OCI-LY3 (cell line): ENCODE measurements around the gene ABCF1.

Experiments
- H2AFZ ChIP-seq: fragments of 200-600, 300-600 bp; shearing (Covaris generic); 2 replicates; pipeline ENCODE4 v1.6.0; 2014; ENCODE audit warnings: antibody characterized with exemption, low read depth, low read length
- H3K27ac ChIP-seq: fragments of 200-600, 300-600 bp; sonication (generic); 2 replicates; pipeline ENCODE4 v1.5.1; 2014; ENCODE audit warnings: mild to moderate bottlenecking, low read length, moderate library complexity, mixed read lengths
- H3K27me3 ChIP-seq: fragments of 200-600, 300-600 bp; sonication (generic); 2 replicates; pipeline ENCODE4 v1.6.1; 2014; ENCODE audit warnings: low read depth, low read length, mixed read lengths
- H3K36me3 ChIP-seq: fragments of 200-600, 300-600 bp; sonication (generic); replicated peaks from 2 replicates; pipeline ENCODE3; 2014; ENCODE audit warnings: low read depth, low read length, mixed read lengths
- H3K4me1 ChIP-seq: fragments of 300-600, 200-600 bp; sonication (generic); 2 replicates; pipeline ENCODE4 v1.6.1; 2014; ENCODE audit warnings: low read length, mixed read lengths
- H3K4me2 ChIP-seq: fragments of 200-600, 300-600 bp; sonication (generic); 2 replicates; pipeline ENCODE4 v1.6.1; 2014; ENCODE audit warnings: low read length, mixed read lengths
- H3K4me3 ChIP-seq: fragments of 300-600, 200-600 bp; sonication (generic); 2 replicates; pipeline ENCODE4 v1.5.1; 2014; ENCODE audit warnings: antibody characterized with exemption, mild to moderate bottlenecking, low read length, moderate library complexity
- H3K79me2 ChIP-seq: fragments of 300-600, 200-600 bp; shearing (Covaris generic); 2 replicates; pipeline ENCODE4 v1.6.1; 2014; ENCODE audit warnings: mild to moderate bottlenecking, low read length, mixed read lengths
- H3K9ac ChIP-seq: fragments of 300-600, 200-600 bp; shearing (Covaris generic); 2 replicates; pipeline ENCODE4 v1.6.0; 2014; ENCODE audit warnings: mild to moderate bottlenecking, low read length, moderate library complexity
- H3K9me3 ChIP-seq: fragments of 200-600, 300-600 bp; shearing (Covaris generic); 2 replicates; pipeline ENCODE4 v1.6.1; 2014; ENCODE audit warnings: low read length, mixed read lengths; ENCODE audit not compliant: insufficient read depth
- H4K20me1 ChIP-seq: fragments of 200-600, 300-600 bp; sonication (generic); 2 replicates; pipeline ENCODE4 v1.6.1; 2016; ENCODE audit warnings: low read length, mixed read lengths; ENCODE audit not compliant: insufficient read depth
- CTCF ChIP-seq: fragments of 200-600, 300-600 bp; sonication (generic); IDR thresholded peaks from 2 replicates; pipeline ENCODE4 v1.5.1; 2014; ENCODE audit warnings: antibody characterized with exemption, low read length, low read depth
- EZH2phosphoT487 ChIP-seq: fragments of 200-600 bp; shearing (Covaris generic); IDR thresholded peaks from 2 replicates; pipeline ENCODE4 v1.6.1; 2018; ENCODE audit warnings: antibody characterized with exemption, mixed run types, low read depth

ABCF1 gene

GRCh38 chr6:30612213-30612612, 41.0 kb downstream of the ABCF1 start:
- Histone ChIP-seq H3K9ac (no peak overlapping the region), H3K27me3 (no peaks in the 10 kb centered on the region), H3K4me1 (peaks cover 20% of the 10 kb centered on the region), H3K9me3 (no peaks in the 10 kb centered on the region), H4K20me1 (peaks cover 23% of the 10 kb centered on the region), H3K79me2 (peaks cover 63% of the 10 kb centered on the region), H3K27ac (no peak overlapping the region), H2AFZ (no peak overlapping the region), H3K36me3 (peaks cover 75% of the 10 kb centered on the region), H3K4me2 (no peak overlapping the region), H3K4me3 (no peak overlapping the region)
- TF ChIP-seq EZH2phosphoT487, result no peak
- peak; percentile 9; the same call in 1 of the 2 replicates for TF ChIP-seq CTCF

- Histone ChIP-seq H4K20me1 (peaks cover 23% of the 10 kb centered on the region), H3K36me3 (peaks cover 70% of the 10 kb centered on the region), H3K9ac (no peak overlapping the region), H2AFZ (no peak overlapping the region), H3K79me2 (peaks cover 64% of the 10 kb centered on the region), H3K4me3 (no peak overlapping the region), H3K9me3 (no peaks in the 10 kb centered on the region), H3K27me3 (no peaks in the 10 kb centered on the region), H3K4me2 (no peak overlapping the region), H3K27ac (0 out of 2 replicates have a peak overlapping the region, but pooled peaks have one; percentile 87), H3K4me1 (peaks cover 20% of the 10 kb centered on the region)
- TF ChIP-seq CTCF (no peak), EZH2phosphoT487 (no peak)
Measured at GRCh38 chr6:30612687-30613248, 41.5 kb downstream of the ABCF1 start.

GRCh38 chr6:30613251-30614043, 42.2 kb downstream of the ABCF1 start:
- no peaks in the 10 kb centered on the region for H3K27me3 ChIP-seq
- H3K4me1 ChIP-seq, result peaks cover 21% of the 10 kb centered on the region
- 0 out of 2 replicates have a peak overlapping the region, but pooled peaks have one; percentile 100 for H3K9ac ChIP-seq
- peak overlapping the region; percentile 87 for H3K27ac ChIP-seq
- peaks cover 71% of the 10 kb centered on the region for H3K79me2 ChIP-seq
- no peaks in the 10 kb centered on the region for H3K9me3 ChIP-seq
- no peak overlapping the region for H3K4me3 ChIP-seq
- H3K36me3 ChIP-seq, result peaks cover 69% of the 10 kb centered on the region
- H4K20me1 ChIP-seq, result peaks cover 23% of the 10 kb centered on the region
- no peak overlapping the region for H2AFZ ChIP-seq
- H3K4me2 ChIP-seq, result peak overlapping the region; percentile 99
- TF ChIP-seq CTCF (no peak), EZH2phosphoT487 (no peak)

GRCh38 chr6:30614044-30614842, 43.0 kb downstream of the ABCF1 start:
- H3K27ac ChIP-seq, result peak overlapping the region; percentile 87
- H3K79me2 ChIP-seq, result peaks cover 79% of the 10 kb centered on the region
- no peaks in the 10 kb centered on the region for H3K9me3 ChIP-seq
- H3K36me3 ChIP-seq, result peaks cover 61% of the 10 kb centered on the region
- TF ChIP-seq EZH2phosphoT487, result no peak
- no peak for TF ChIP-seq CTCF
- H3K9ac ChIP-seq, result peak overlapping the region; percentile 100
- peak overlapping the region; percentile 99 for H3K4me2 ChIP-seq
- H2AFZ ChIP-seq, result no peak overlapping the region
- H3K4me1 ChIP-seq, result peaks cover 27% of the 10 kb centered on the region
- peaks cover 23% of the 10 kb centered on the region for H4K20me1 ChIP-seq
- H3K4me3 ChIP-seq, result peak overlapping the region; percentile 92
- H3K27me3 ChIP-seq, result no peaks in the 10 kb centered on the region
